H9 (cell line): ENCODE measurements around the gene RBM15. TPM values are rescaled to one million over a fixed set of nuclear protein-coding genes. Genes with fewer than 3 reads are reported as not detected.

Source experiments
- DNase-seq: peaks from one replicate; pipeline ENCODE4 v3.0.0-alpha.2; 2017
- H2AFZ ChIP-seq: one replicate; pipeline ENCODE4 v1.6.1; 2013; ENCODE audit warnings: mild to moderate bottlenecking, low read length, control low read depth, moderate library complexity
- H2AK5ac ChIP-seq: 2 replicates; pipeline ENCODE4 v1.6.1; 2013; ENCODE audit warnings: low read length, control low read depth, mixed read lengths; ENCODE audit not compliant: insufficient read length
- H2BK120ac ChIP-seq: one replicate; pipeline ENCODE4 v1.6.1; 2013; ENCODE audit warnings: low read depth, mild to moderate bottlenecking, low read length, control low read depth, inconsistent platforms; ENCODE audit not compliant: poor library complexity, severe bottlenecking
- H2BK12ac ChIP-seq: 2 replicates; pipeline ENCODE4 v1.6.1; 2013; ENCODE audit warnings: low read length, control low read depth, mixed read lengths, low read depth; ENCODE audit not compliant: insufficient read length
- H2BK15ac ChIP-seq: 2 replicates; pipeline ENCODE4 v1.6.1; 2013; ENCODE audit warnings: low read depth, low read length, control low read depth
- H2BK20ac ChIP-seq: one replicate; pipeline ENCODE4 v1.6.1; 2013; ENCODE audit warnings: low read depth, mild to moderate bottlenecking, low read length, control low read depth, inconsistent platforms; ENCODE audit not compliant: poor library complexity, severe bottlenecking
- H2BK5ac ChIP-seq: 2 replicates; pipeline ENCODE4 v1.6.1; 2013; ENCODE audit warnings: low read length, control low read depth, mixed read lengths; ENCODE audit not compliant: insufficient read length
- H3K14ac ChIP-seq: 2 replicates; pipeline ENCODE4 v1.6.1; 2013; ENCODE audit warnings: low read length, control low read depth; ENCODE audit not compliant: insufficient read depth
- H3K18ac ChIP-seq: 2 replicates; pipeline ENCODE4 v1.6.1; 2013; ENCODE audit warnings: low read depth, mild to moderate bottlenecking, mixed read lengths, low read length, control low read depth; ENCODE audit not compliant: insufficient read length
- H3K23ac ChIP-seq: 2 replicates; pipeline ENCODE4 v1.6.1; 2013; ENCODE audit warnings: low read length, control low read depth, mixed read lengths, low read depth; ENCODE audit not compliant: insufficient read length
- H3K23me2 ChIP-seq: 2 replicates; pipeline ENCODE4 v1.6.1; 2013; ENCODE audit warnings: low read depth, mild to moderate bottlenecking, mixed read lengths, low read length, control low read depth; ENCODE audit not compliant: insufficient read length, poor library complexity, severe bottlenecking
- H3K27ac ChIP-seq: 2 replicates; pipeline ENCODE4 v1.5.1; 2013; ENCODE audit warnings: low read length, control low read depth, mixed read lengths, low read depth; ENCODE audit not compliant: insufficient read length
- H3K27me3 ChIP-seq: 2 replicates; pipeline ENCODE4 v1.6.1; 2013; ENCODE audit warnings: low read length, control low read depth, inconsistent platforms; ENCODE audit not compliant: insufficient read depth
- H3K4ac ChIP-seq: 2 replicates; pipeline ENCODE4 v1.6.1; 2013; ENCODE audit warnings: low read depth, mild to moderate bottlenecking, control low read depth, inconsistent platforms, low read length, moderate library complexity
- H3K4me1 ChIP-seq: 2 replicates; pipeline ENCODE4 v1.6.1; 2013; ENCODE audit warnings: low read length, control low read depth, inconsistent platforms; ENCODE audit not compliant: insufficient read depth
- H3K4me2 ChIP-seq: 2 replicates; pipeline ENCODE4 v1.6.1; 2013; ENCODE audit warnings: low read length, control low read depth, mixed read lengths; ENCODE audit not compliant: insufficient read length, insufficient read depth
- H3K56ac ChIP-seq: 2 replicates; pipeline ENCODE4 v1.6.1; 2013; ENCODE audit warnings: low read depth, mild to moderate bottlenecking, mixed read lengths, low read length, control low read depth; ENCODE audit not compliant: insufficient read length
- H3K79me1 ChIP-seq: 2 replicates; pipeline ENCODE4 v1.6.1; 2013; ENCODE audit warnings: low read depth, mild to moderate bottlenecking, moderate library complexity, low read length, control low read depth, inconsistent platforms; ENCODE audit not compliant: insufficient read depth, poor library complexity, severe bottlenecking
- H3K79me2 ChIP-seq: 2 replicates; pipeline ENCODE4 v1.6.1; 2013; ENCODE audit warnings: low read length, control low read depth, inconsistent platforms; ENCODE audit not compliant: insufficient read depth
- H3K9ac ChIP-seq: 2 replicates; pipeline ENCODE4 v1.6.1; 2013; ENCODE audit warnings: low read length, control low read depth, mixed read lengths; ENCODE audit not compliant: insufficient read length; ENCODE audit errors: extremely low read depth
- H3K9me3 ChIP-seq: one replicate; pipeline ENCODE4 v1.6.1; 2013; ENCODE audit warnings: low read depth, low read length, inconsistent platforms; ENCODE audit not compliant: control insufficient read depth
- H3T11ph ChIP-seq: one replicate; pipeline ENCODE4 v1.6.1; 2013; ENCODE audit warnings: mild to moderate bottlenecking, low read length, control low read depth, inconsistent platforms
- H4K20me1 ChIP-seq: one replicate; pipeline ENCODE4 v1.6.1; 2013; ENCODE audit not compliant: control insufficient read depth, insufficient read length, insufficient read depth
- H4K5ac ChIP-seq: 2 replicates; pipeline ENCODE4 v1.6.1; 2013; ENCODE audit warnings: low read depth, mild to moderate bottlenecking, mixed read lengths, low read length, control low read depth; ENCODE audit not compliant: insufficient read length
- H4K8ac ChIP-seq: replicated peaks from 2 replicates; pipeline ENCODE4 v1.6.1; 2013; ENCODE audit warnings: low read length, control low read depth, mixed read lengths, low read depth; ENCODE audit not compliant: insufficient read length
- H4K91ac ChIP-seq: 2 replicates; pipeline ENCODE4 v1.6.1; 2013; ENCODE audit warnings: low read depth, mild to moderate bottlenecking, moderate library complexity, mixed read lengths, low read length, control low read depth; ENCODE audit not compliant: insufficient read length
- H3K27ac Mint-ChIP-seq, 3 experiments: 2 replicates in 2 of 3; 3 replicates in 1 of 3; pipeline ENCODE4 v1.8.0; 2020 to 2021; ENCODE audit warnings: mixed read lengths in 3 of 3, mild to moderate bottlenecking in 1 of 3, moderate library complexity in 1 of 3
- H3K27me3 Mint-ChIP-seq: 2 replicates; pipeline ENCODE4 v1.8.0; 2021; ENCODE audit warnings: low read depth, mild to moderate bottlenecking, moderate library complexity, mixed read lengths
- H3K36me3 Mint-ChIP-seq, 3 experiments: 2 replicates in 2 of 3; 3 replicates in 1 of 3; pipeline ENCODE4 v1.8.0; 2020 to 2021; ENCODE audit warnings: low read depth in 3 of 3, mixed read lengths in 3 of 3; ENCODE audit not compliant: insufficient read depth in 1 of 3
- H3K4me1 Mint-ChIP-seq, 2 experiments: 2 replicates each; pipeline ENCODE4 v1.8.0; 2020; ENCODE audit warnings: mixed read lengths in 2 of 2
- H3K4me3 Mint-ChIP-seq, 2 experiments: 2 replicates in 1 of 2; 3 replicates in 1 of 2; pipeline ENCODE4 v1.8.0; 2020 to 2021; ENCODE audit warnings: mild to moderate bottlenecking in 2 of 2, mixed read lengths in 2 of 2, moderate library complexity in 1 of 2
- H3K9me3 Mint-ChIP-seq, 2 experiments: 2 replicates in 1 of 2; 3 replicates in 1 of 2; pipeline ENCODE4 v1.8.0; 2020; ENCODE audit warnings: mild to moderate bottlenecking in 2 of 2, mixed read lengths in 2 of 2, moderate library complexity in 1 of 2
- WGBS: extraction: QIAGEN DNeasy Blood & Tissue Kit; methylation state at CpG from one replicate; pipeline ENCODE4 v1.1.7; 2013; ENCODE audit warnings: missing lambda C conversion rate, low lambda C conversion rate, mixed read lengths; ENCODE audit not compliant: insufficient read length; ENCODE audit errors: extremely low coverage; 5-methylcytosine and 5-hydroxymethylcytosine counted together
- total RNA-seq: library from RNA; stranded (reverse); gene quantifications from 2 replicates; pipeline ENCODE4 v1.2.1, GENCODE V29; 2021
- TF ChIP-seq, protein P1 (sequence below): fragments of 200-600 bp; sonication (generic); conservative IDR thresholded peaks from 3 replicates; pipeline ENCODE4 v1.8.0; 2021; ENCODE audit warnings: antibody characterized with exemption, mild to moderate bottlenecking

The RBM15 gene
- total RNA-seq, 1 experiment from 2014 or later = 62.0 TPM

DNA sequence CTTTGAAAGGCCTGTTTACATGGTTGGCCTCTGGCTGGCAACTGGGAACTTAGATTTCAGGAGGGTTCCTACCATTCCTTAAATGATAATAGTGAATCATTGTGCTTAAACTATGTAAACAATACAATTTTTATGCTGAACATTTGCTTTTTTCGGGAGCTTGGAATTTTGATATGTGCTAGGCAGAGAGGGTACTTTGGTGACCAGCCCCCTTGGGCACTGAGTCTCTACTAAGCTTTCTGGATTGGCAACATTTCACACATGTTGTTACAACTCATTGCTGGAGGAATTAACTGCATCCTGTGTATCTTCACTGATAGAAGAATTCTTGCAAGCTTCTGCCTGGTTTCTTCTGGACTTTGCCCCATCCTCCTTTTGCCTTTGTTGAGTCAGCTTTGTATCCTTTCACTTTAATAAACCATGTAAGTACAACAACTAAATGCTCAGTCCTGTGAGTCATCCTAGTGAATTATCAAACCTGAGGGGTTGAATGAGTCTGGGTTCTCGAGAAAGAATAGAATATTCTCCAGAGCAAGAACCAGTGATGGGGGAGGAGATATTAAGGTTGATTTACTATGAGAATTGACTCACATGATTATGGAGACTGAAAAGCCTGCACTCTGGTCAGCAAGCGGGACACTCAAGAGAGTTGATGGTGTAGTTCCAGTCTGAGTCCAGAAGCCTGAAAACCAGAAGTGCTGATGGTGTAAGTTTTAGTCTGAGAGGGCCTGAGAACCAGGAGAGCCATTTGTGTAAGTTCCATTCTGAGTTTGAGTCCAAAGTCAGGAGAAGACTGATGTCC lies 54.7 kb downstream of the RBM15 start:
- TF ChIP-seq, protein P1, sequence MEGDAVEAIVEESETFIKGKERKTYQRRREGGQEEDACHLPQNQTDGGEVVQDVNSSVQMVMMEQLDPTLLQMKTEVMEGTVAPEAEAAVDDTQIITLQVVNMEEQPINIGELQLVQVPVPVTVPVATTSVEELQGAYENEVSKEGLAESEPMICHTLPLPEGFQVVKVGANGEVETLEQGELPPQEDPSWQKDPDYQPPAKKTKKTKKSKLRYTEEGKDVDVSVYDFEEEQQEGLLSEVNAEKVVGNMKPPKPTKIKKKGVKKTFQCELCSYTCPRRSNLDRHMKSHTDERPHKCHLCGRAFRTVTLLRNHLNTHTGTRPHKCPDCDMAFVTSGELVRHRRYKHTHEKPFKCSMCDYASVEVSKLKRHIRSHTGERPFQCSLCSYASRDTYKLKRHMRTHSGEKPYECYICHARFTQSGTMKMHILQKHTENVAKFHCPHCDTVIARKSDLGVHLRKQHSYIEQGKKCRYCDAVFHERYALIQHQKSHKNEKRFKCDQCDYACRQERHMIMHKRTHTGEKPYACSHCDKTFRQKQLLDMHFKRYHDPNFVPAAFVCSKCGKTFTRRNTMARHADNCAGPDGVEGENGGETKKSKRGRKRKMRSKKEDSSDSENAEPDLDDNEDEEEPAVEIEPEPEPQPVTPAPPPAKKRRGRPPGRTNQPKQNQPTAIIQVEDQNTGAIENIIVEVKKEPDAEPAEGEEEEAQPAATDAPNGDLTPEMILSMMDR = no peak
- Mint-ChIP-seq H3K27me3 (no peaks in the 10 kb centered on the region), H3K9me3 (no peaks in the 10 kb centered on the region; a peak in 1 of 5 replicates), H3K27ac (no peak overlapping the region; a peak in 1 of 7 replicates), H3K4me3 (no peak overlapping the region), H3K4me1 (peaks cover 18 to 24% of the 10 kb centered on the region in 2 experiments), H3K36me3 (peaks cover 9 to 23% (median 11%) of the 10 kb centered on the region in 3 experiments)
- DNase-seq = no peak
- Histone ChIP-seq H2BK12ac (no peak overlapping the region), H3K79me1 (no peaks in the 10 kb centered on the region), H3K18ac (no peak overlapping the region), H2AK5ac (no peak overlapping the region), H2AFZ (no peak overlapping the region), H3K9me3 (no peaks in the 10 kb centered on the region), H3K27me3 (no peaks in the 10 kb centered on the region), H2BK20ac (no peak overlapping the region), H2BK5ac (no peak overlapping the region), H3K4me1 (no peaks in the 10 kb centered on the region), H3K27ac (no peak overlapping the region), H3K79me2 (no peaks in the 10 kb centered on the region), H3K14ac (no peak overlapping the region), H3K23me2 (no peaks in the 10 kb centered on the region), H3K4me2 (no peak overlapping the region), H4K91ac (no peak overlapping the region), H3K4ac (no peak overlapping the region), H3K56ac (no peak overlapping the region), H3T11ph (no peak overlapping the region), H2BK15ac (no peak overlapping the region), H4K8ac (no peak overlapping the region), H2BK120ac (no peak overlapping the region), H3K9ac (no peak overlapping the region), H4K5ac (no peak overlapping the region), H4K20me1 (no peaks in the 10 kb centered on the region), H3K23ac (no peak overlapping the region)
- WGBS = no CpG with 5 or more reads among the region's 3 CpGs
